Gastroesophageal sphincter (tissue), 3 donors: ENCODE data around the gene GFRAL.

Source experiments
- EP300 ChIP-seq: sonication (generic); formaldehyde crosslinking; IDR thresholded peaks from one replicate; pipeline ENCODE4 v1.6.1; 2017; ENCODE audit warnings: antibody characterized with exemption, mild to moderate bottlenecking
- POLR2AphosphoS5 ChIP-seq: sonication (generic); formaldehyde crosslinking; IDR thresholded peaks from one replicate; pipeline ENCODE4 v1.6.1; 2017; ENCODE audit warnings: antibody characterized with exemption
- TF ChIP-seq, protein P1 (sequence below), 4 experiments: fragments of 200-600 bp in 2 of 4; fragments of 450-650 bp in 2 of 4; sonication (generic) in 1 of 4; IDR thresholded peaks; one replicate each; pipeline ENCODE4 v1.5.1; 2017 to 2019; ENCODE audit warnings: antibody characterized with exemption in 4 of 4, mild to moderate bottlenecking in 2 of 4, moderate library complexity in 2 of 4

DNA sequence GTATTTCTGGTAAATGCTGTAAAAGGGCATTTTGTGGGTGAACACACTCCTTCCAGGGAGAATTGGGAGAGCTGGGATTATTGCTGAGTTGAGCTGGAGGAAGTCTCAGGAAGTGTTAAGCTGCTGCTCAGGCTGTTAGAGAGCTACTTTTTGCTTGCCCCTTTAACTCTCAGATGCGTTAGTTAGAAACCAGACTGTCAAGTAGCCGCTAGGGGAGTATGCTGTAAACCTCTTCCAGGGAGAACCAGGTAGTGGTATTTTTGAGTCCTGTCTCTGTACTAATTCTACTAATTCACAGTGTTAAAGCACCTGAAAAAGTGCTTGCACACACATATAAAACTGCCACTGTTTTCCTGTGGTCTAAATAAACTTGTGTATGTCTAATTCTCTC lies 6.6 kb upstream of the GFRAL start:
- TF ChIP-seq, protein P1, sequence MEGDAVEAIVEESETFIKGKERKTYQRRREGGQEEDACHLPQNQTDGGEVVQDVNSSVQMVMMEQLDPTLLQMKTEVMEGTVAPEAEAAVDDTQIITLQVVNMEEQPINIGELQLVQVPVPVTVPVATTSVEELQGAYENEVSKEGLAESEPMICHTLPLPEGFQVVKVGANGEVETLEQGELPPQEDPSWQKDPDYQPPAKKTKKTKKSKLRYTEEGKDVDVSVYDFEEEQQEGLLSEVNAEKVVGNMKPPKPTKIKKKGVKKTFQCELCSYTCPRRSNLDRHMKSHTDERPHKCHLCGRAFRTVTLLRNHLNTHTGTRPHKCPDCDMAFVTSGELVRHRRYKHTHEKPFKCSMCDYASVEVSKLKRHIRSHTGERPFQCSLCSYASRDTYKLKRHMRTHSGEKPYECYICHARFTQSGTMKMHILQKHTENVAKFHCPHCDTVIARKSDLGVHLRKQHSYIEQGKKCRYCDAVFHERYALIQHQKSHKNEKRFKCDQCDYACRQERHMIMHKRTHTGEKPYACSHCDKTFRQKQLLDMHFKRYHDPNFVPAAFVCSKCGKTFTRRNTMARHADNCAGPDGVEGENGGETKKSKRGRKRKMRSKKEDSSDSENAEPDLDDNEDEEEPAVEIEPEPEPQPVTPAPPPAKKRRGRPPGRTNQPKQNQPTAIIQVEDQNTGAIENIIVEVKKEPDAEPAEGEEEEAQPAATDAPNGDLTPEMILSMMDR (IDR thresholded peaks at IDR 0.05) = no peak
- no peak for TF ChIP-seq EP300
- TF ChIP-seq POLR2AphosphoS5 = no peak
